ENCODE results near the gene FAM107B. TPM values are rescaled to one million over a fixed set of nuclear protein-coding genes. Genes with fewer than 3 reads are reported as not detected.

The FAM107B gene
- total and polyA plus RNA-seq, 11 donors = 1.9 to 27.6 (median 4.9) TPM

DNA sequence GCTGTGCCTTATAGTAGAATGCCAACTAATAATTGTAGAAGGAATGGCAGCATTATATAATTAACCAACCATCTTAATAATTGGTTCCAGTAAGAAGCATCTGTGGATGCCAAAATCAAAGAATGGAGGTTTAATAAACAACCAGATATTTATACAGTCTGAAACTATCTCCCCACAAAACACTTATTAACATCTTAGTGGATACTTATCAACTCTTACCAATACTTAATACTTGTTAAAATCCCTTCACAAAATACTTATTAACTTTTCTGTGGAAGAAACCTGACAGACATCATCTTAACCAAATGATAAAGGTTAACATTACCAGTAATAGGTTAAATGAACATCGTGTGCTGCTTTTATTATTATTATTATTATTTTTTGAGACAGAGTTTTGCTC is 29.1 kb upstream of the FAM107B start:
- no peak overlapping the region for H3K27ac ChIP-seq
- H3K36me3 ChIP-seq = no peaks in the 10 kb centered on the region
- H3K9me3 ChIP-seq = peaks cover 0 to 3% (median 0%) of the 10 kb centered on the region in 12 donors
- TF ChIP-seq, protein P1, sequence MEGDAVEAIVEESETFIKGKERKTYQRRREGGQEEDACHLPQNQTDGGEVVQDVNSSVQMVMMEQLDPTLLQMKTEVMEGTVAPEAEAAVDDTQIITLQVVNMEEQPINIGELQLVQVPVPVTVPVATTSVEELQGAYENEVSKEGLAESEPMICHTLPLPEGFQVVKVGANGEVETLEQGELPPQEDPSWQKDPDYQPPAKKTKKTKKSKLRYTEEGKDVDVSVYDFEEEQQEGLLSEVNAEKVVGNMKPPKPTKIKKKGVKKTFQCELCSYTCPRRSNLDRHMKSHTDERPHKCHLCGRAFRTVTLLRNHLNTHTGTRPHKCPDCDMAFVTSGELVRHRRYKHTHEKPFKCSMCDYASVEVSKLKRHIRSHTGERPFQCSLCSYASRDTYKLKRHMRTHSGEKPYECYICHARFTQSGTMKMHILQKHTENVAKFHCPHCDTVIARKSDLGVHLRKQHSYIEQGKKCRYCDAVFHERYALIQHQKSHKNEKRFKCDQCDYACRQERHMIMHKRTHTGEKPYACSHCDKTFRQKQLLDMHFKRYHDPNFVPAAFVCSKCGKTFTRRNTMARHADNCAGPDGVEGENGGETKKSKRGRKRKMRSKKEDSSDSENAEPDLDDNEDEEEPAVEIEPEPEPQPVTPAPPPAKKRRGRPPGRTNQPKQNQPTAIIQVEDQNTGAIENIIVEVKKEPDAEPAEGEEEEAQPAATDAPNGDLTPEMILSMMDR (IDR thresholded peaks at IDR 0.05) = no peak
- no peak for TF ChIP-seq POLR2A (IDR thresholded peaks at IDR 0.05)
- 0 to 93% (median 41%) methylated on average over 1 of the region's 1 CpG for WGBS, 4 donors
- no peaks in the 10 kb centered on the region for H3K4me1 ChIP-seq
- DNase-seq (no peak), ATAC-seq (no peak)
- H3K27me3 ChIP-seq = no peaks in the 10 kb centered on the region
- H3K4me3 ChIP-seq = no peak overlapping the region
- intact Hi-C loops (cut with DNase I) = no loop called here

DNA sequence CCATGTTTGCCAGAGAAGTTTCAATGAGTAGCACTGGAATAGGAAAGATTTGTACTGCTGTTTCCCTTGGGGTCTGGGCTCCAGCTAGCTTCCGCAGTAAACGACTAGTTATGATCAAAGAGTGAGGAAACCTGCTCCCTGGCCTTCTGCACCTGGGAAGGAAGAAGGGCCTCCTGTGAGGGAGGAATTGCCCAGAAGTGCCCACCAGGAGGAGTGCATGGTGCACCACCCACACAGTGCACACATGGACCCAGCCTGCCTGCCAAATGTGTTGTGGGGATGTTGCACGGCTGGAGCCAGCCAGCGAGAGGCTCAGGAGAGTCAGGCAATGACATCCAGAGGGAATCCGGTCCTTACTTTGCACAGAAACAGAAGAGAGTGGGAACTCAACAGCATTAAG is 27.0 kb upstream of the FAM107B start:
- WGBS, 4 donors = 34 to 43% (median 37%) methylated on average over 5 of the region's 5 CpGs
- no peak for DNase-seq
- intact Hi-C loops (cut with DNase I) = no loop called here
- Histone ChIP-seq H3K4me3 (no peak overlapping the region), H3K4me1 (no peaks in the 10 kb centered on the region), H3K27me3 (no peaks in the 10 kb centered on the region), H3K9me3 (peaks cover 0 to 3% (median 0%) of the 10 kb centered on the region in 12 donors), H3K36me3 (no peaks in the 10 kb centered on the region), H3K27ac (no peak overlapping the region)
- TF ChIP-seq, protein P1 (IDR thresholded peaks at IDR 0.05) = no peak
- TF ChIP-seq POLR2A (IDR thresholded peaks at IDR 0.05) = no peak
- ATAC-seq = no peak

DNA sequence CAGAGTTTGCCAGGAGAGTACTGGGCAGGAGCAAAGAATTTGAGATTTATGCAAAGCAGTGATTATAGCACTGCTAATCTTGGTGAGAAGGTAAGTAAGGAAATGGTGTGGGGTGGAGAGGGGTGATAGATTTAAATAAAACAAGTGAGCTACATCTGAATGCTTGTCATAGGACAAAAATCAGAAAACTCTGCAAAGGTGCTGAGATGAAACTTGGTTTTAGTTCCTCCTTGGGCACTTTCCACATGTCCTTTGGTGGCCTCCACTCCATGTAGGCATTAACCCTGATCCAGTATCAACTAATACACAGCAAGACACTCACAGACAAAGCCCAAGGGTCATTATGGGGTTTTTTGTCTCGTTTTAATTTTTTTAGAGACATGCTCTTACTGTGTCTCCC is 25.7 kb upstream of the FAM107B start:
- Histone ChIP-seq H3K9me3 (peaks cover 0 to 3% (median 0%) of the 10 kb centered on the region in 12 donors), H3K27me3 (no peaks in the 10 kb centered on the region), H3K27ac (no peak overlapping the region), H3K4me1 (no peaks in the 10 kb centered on the region), H3K4me3 (no peak overlapping the region), H3K36me3 (no peaks in the 10 kb centered on the region)
- TF ChIP-seq, protein P1 (IDR thresholded peaks at IDR 0.05) = no peak
- no peak for TF ChIP-seq POLR2A (IDR thresholded peaks at IDR 0.05)
- ATAC-seq (no peak), DNase-seq (no peak)
- intact Hi-C loops (cut with DNase I) = no loop called here
- WGBS, 4 donors = 32 to 71% (median 55%) methylated on average over 1 of the region's 1 CpG

DNA sequence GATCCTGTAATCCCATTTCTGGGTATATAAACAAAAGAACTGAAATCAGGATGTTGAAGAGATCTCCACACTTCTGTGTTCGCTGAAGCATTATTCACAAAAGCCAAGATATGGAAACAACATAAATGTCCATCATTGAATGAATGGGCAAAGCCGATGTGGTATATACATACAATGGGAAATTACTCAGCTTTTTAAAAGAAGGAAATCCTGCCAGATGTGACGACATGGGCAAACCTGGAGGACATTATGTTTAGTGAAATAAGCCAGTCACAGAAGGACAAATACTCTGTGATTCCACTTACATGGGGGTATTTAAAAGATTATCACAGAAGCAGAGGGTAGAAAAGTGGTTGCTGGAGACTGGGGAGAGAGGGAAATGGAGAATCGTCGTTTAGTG is 23.9 kb upstream of the FAM107B start:
- H3K36me3 ChIP-seq = no peaks in the 10 kb centered on the region
- H3K27me3 ChIP-seq = no peaks in the 10 kb centered on the region
- H3K4me1 ChIP-seq = no peaks in the 10 kb centered on the region
- DNase-seq (no peak), ATAC-seq (no peak)
- H3K4me3 ChIP-seq = no peak overlapping the region
- WGBS, 4 donors = 30 to 50% (median 45%) methylated on average over 5 of the region's 5 CpGs
- peaks cover 0 to 3% (median 0%) of the 10 kb centered on the region in 12 donors for H3K9me3 ChIP-seq
- intact Hi-C loops (cut with DNase I) = no loop called here
- TF ChIP-seq, protein P1 (IDR thresholded peaks at IDR 0.05) = no peak
- no peak for TF ChIP-seq POLR2A (IDR thresholded peaks at IDR 0.05)
- H3K27ac ChIP-seq = no peak overlapping the region

Data from heart left ventricle (tissue), 16 donors.